Psoas muscle (tissue), 8 donors: ENCODE results near the gene DIPK1C. TPM values are rescaled to one million over a fixed set of nuclear protein-coding genes. Genes with fewer than 3 reads are reported as not detected.

Experiments used
- ATAC-seq, 4 donors: fragments of 200-7000 bp; cut with Tn5 transposase; one replicate each; pipeline ENCODE4 v1.9.1; 2020; ENCODE audit warnings: moderate library complexity in 3 of 4, mild to moderate bottlenecking in 2 of 4
- DNase-seq, 2 donors: peaks; one replicate each; pipeline ENCODE4 v3.0.0-alpha.2; 2020
- H3K27ac ChIP-seq: fragments of 200-600 bp; one replicate; pipeline ENCODE4 v1.8.0; 2022
- H3K27me3 ChIP-seq, 3 donors: fragments of 200-600 bp in 1 of 3; one replicate each; pipeline versions ENCODE4 v1.6.1 to v1.8.0; 2013 to 2022; ENCODE audit warnings: low read length in 2 of 3, mild to moderate bottlenecking in 2 of 3, moderate library complexity in 1 of 3; ENCODE audit not compliant: insufficient read depth in 3 of 3
- H3K36me3 ChIP-seq, 2 donors: fragments of 200-600 bp in 1 of 2; one replicate each; pipeline versions ENCODE4 v1.6.1 to v1.8.0; 2013 to 2022; ENCODE audit warnings: low read depth in 1 of 2, mild to moderate bottlenecking in 1 of 2, moderate library complexity in 1 of 2; ENCODE audit not compliant: insufficient read depth in 1 of 2
- H3K4me1 ChIP-seq: fragments of 200-600 bp; one replicate; pipeline ENCODE4 v1.8.0; 2022
- H3K4me3 ChIP-seq: fragments of 200-600 bp; one replicate; pipeline ENCODE4 v1.8.0; 2022; ENCODE audit warnings: mild to moderate bottlenecking
- H3K9me3 ChIP-seq: fragments of 200-600 bp; one replicate; pipeline ENCODE4 v1.8.0; 2022
- WGBS, 3 donors: extraction: QIAGEN DNeasy Blood & Tissue Kit; methylation state at CpG; one replicate each; pipeline versions ENCODE4 v1.1.6 to v1.1.7; 2013; 5-methylcytosine and 5-hydroxymethylcytosine counted together
- intact Hi-C, 2 donors: fragments of 100-400 bp; cut with DNase I; formaldehyde crosslinking; loops; one replicate each; pipeline versions ENCODE4 v1.11.0 to v1.14.2; 2022
- polyA plus RNA-seq, 3 donors: library from polyadenylated mRNA; stranded (reverse); fragments of 200-250 nt; gene quantifications; one replicate each; pipeline ENCODE4 v1.2.3, GENCODE V29; 2013
- total RNA-seq, 4 donors: library from RNA; stranded (reverse); fragmentation: NEBNext Ultra II Directional in 2 of 4; extraction: Animal tissue kit (Norgen Biotek cat#: 25700) in 2 of 4; gene quantifications; one replicate each; pipeline versions ENCODE4 v1.2.1 to v1.2.4, GENCODE V29; 2021 to 2023
- TF ChIP-seq, protein P1 (sequence below): fragments of 200-600 bp; IDR thresholded peaks from one replicate; pipeline ENCODE4 v1.8.0; 2022; ENCODE audit warnings: antibody characterized with exemption
- donor health status: healthy with polysubstance abuse.
- donor health status: DM: no; HTN: no; CAD: no; lungs with moderate emphysema.
- donor health status: Bipolar disorder and iron deficiency.
- donor health status: healthy.
- donor health status: DM: yes; HTN: yes; CAD: no.
- donor health status: DM: no; HTN: no; CAD: no.
- donor health status: DM: no; HTN: no; CAD: no.
- donor health status: DM: yes; HTN: yes; CAD: no.

Gene DIPK1C
- total and polyA plus RNA-seq, 7 donors = 0.07 to 0.67 (median 0.20) TPM

DNA sequence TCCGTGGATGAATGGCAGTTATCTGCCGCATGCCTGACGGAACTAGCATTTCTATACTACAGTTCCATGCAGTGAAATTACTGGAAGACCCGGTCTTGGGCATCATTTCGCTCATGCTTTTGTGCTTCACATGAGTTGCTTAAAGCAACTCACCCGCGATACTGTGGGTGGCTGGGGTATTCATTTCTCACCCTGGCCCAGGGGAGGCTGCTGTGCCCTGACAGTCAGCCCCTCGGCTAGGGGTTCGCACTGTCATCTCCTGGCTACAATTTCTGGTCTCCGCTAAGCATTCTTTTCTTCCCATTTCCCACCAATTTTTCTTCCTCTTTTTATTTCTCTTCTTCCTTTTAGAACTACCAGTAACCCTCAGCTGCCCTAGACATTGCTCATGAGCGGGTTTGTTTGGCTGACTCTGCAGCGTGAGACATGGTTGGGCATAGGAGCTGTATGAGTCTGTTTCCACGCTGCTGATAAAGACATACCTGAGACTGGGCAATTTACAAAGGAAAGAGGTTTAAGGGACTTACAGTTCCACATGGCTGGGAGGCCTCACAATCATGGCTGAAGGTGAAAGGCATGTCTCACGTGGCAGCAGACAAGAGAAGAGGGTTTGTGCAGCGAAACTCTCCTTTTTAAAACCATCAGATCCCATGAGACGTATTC is 22.5 kb upstream of the DIPK1C start:
- Histone ChIP-seq H3K36me3 (no peaks in the 10 kb centered on the region), H3K27me3 (no peaks in the 10 kb centered on the region), H3K4me1 (no peaks in the 10 kb centered on the region), H3K9me3 (no peaks in the 10 kb centered on the region), H3K27ac (no peak overlapping the region), H3K4me3 (no peak overlapping the region)
- 88 to 93% (median 91%) methylated on average over 16 of the region's 16 CpGs for WGBS, 3 donors
- intact Hi-C loops = loop anchor here in 1 of 2 donors (5.0 to 10.0 kb wide), 3 partner anchors 55 to 285 kb away; partner anchors contain the start of gene CNDP1
- DNase-seq (no peak), ATAC-seq (no peak)
- TF ChIP-seq, protein P1, sequence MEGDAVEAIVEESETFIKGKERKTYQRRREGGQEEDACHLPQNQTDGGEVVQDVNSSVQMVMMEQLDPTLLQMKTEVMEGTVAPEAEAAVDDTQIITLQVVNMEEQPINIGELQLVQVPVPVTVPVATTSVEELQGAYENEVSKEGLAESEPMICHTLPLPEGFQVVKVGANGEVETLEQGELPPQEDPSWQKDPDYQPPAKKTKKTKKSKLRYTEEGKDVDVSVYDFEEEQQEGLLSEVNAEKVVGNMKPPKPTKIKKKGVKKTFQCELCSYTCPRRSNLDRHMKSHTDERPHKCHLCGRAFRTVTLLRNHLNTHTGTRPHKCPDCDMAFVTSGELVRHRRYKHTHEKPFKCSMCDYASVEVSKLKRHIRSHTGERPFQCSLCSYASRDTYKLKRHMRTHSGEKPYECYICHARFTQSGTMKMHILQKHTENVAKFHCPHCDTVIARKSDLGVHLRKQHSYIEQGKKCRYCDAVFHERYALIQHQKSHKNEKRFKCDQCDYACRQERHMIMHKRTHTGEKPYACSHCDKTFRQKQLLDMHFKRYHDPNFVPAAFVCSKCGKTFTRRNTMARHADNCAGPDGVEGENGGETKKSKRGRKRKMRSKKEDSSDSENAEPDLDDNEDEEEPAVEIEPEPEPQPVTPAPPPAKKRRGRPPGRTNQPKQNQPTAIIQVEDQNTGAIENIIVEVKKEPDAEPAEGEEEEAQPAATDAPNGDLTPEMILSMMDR = no peak

DNA sequence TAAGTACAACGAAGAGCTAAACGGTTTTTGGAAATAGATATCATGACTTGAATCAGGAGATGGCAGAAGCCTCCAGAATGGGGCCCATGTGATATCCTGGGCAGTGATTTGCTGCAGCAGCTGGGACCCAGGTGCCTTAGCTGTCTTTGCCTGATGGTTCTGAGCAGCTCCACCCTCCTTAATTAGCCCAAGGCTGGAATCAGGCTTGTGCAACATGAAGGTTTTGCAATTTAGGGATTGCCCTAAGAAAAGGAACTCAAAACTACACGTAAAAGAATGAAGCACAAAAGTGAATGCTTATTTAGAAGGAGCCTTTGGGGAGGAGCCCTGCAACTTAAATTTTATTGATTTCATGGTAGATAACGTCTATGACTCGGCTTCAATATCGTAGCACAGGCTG is 21.8 kb upstream of the DIPK1C start:
- ATAC-seq = no peak
- Histone ChIP-seq H3K27ac (no peak overlapping the region), H3K27me3 (no peaks in the 10 kb centered on the region), H3K4me3 (no peak overlapping the region), H3K4me1 (no peaks in the 10 kb centered on the region), H3K9me3 (no peaks in the 10 kb centered on the region), H3K36me3 (no peaks in the 10 kb centered on the region)
- intact Hi-C loops = loop anchor here in 1 of 2 donors (5.0 to 10.0 kb wide), 3 partner anchors 56 to 284 kb away; partner anchors contain the start of gene CNDP1
- TF ChIP-seq, protein P1 = no peak
- WGBS, 3 donors = 47 to 60% (median 50%) methylated on average over 6 of the region's 6 CpGs
- no peak for DNase-seq

DNA sequence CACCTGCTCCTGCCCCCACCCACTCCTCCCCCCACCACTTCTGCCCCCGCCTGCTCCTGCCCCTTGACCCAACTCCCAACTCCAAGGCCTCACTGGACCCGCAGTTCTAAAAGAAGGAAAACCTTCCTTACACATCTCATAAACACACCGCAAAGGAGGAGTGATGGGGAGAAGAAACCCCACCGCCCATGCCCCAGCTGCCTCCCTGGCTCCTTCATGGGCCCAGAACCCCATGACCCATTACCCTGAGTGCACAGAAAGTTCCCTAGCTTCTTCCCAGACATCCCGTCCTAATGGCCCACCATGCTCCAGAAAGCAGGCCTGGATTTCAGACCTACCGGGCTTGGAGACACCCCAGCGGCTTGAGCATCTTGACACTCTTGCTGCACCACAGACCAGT is 21.2 kb upstream of the DIPK1C start:
- H3K27me3 ChIP-seq = peaks cover 0 to 5% (median 0%) of the 10 kb centered on the region in 3 donors
- no peaks in the 10 kb centered on the region for H3K9me3 ChIP-seq
- H3K4me3 ChIP-seq = no peak overlapping the region
- intact Hi-C loops = loop anchor here in 1 of 2 donors (5.0 to 10.0 kb wide), 3 partner anchors 56 to 284 kb away; partner anchors contain the start of gene CNDP1
- no peaks in the 10 kb centered on the region for H3K4me1 ChIP-seq
- H3K36me3 ChIP-seq = no peaks in the 10 kb centered on the region
- WGBS, 3 donors = 94 to 96% (median 95%) methylated on average over 7 of the region's 7 CpGs
- DNase-seq = no peak
- ATAC-seq = no peak
- TF ChIP-seq, protein P1 = no peak
- no peak overlapping the region for H3K27ac ChIP-seq

GRCh38 chr18:74477771-74478170 is 20.7 kb upstream of the DIPK1C start:
- Histone ChIP-seq H3K4me1 (no peaks in the 10 kb centered on the region), H3K9me3 (no peaks in the 10 kb centered on the region), H3K36me3 (no peaks in the 10 kb centered on the region), H3K4me3 (no peak overlapping the region), H3K27ac (no peak overlapping the region), H3K27me3 (peaks cover 0 to 9% (median 0%) of the 10 kb centered on the region in 3 donors)
- TF ChIP-seq, protein P1 = no peak
- intact Hi-C loops = loop anchor here (2.0 to 10.0 kb wide), 4 partner anchors 57 to 283 kb away; partner anchors contain the start of gene CNDP1 (in 1 of the 2)
- DNase-seq (no peak), ATAC-seq (no peak)
- WGBS, 3 donors = 81 to 90% (median 85%) methylated on average over 8 of the region's 8 CpGs
